HEK293 (cell line): ENCODE results near the gene PRODH2.

ENCODE experiments used
- CTCF ChIA-PET: fragments of 350-600 bp; formaldehyde crosslinking; extraction: SDS; loops from one replicate; lab custom pipeline; 2021; ENCODE audit warnings: antibody characterized with exemption; lab: Yijun Ruan, JAX
- POLR2A ChIA-PET: fragments of 300-600 bp; formaldehyde crosslinking; extraction: SDS; loops from one replicate; lab custom pipeline; 2020; ENCODE audit warnings: antibody characterized with exemption, inconsistent platforms; lab: Yijun Ruan, JAX
- H3K27ac ChIP-seq: fragments of 200-500 bp; sonication (Bioruptor generic); 2 replicates; pipeline ENCODE4 v1.5.1; 2014; ENCODE audit warnings: low read depth, low read length, control low read depth, inconsistent platforms; ENCODE audit errors: extremely low read depth
- H3K36me3 ChIP-seq, 2 experiments: fragments of 200-500 bp in 1 of 2; sonication (Bioruptor generic) in 1 of 2; 1 replicate in 1 of 2; 2 replicates in 1 of 2; pipeline ENCODE4 v1.5.1; 2014 to 2017; ENCODE audit warnings: inconsistent platforms in 2 of 2, low read length in 2 of 2; ENCODE audit not compliant: control insufficient read depth in 2 of 2, insufficient read depth in 1 of 2
- H3K4me1 ChIP-seq: fragments of 200-500 bp; sonication (Bioruptor generic); 2 replicates; pipeline ENCODE4 v1.5.1; 2014; ENCODE audit warnings: mild to moderate bottlenecking, low read length, inconsistent platforms; ENCODE audit not compliant: control insufficient read depth, insufficient read depth
- H3K4me3 ChIP-seq: 2 replicates; pipeline ENCODE4 v1.5.1; 2011; ENCODE audit warnings: low read depth, mild to moderate bottlenecking, control low read depth, low read length, moderate library complexity
- H3K9me3 ChIP-seq: fragments of 200-500 bp; sonication (Bioruptor generic); 2 replicates; pipeline ENCODE4 v1.5.1; 2014; ENCODE audit warnings: low read depth, low read length, inconsistent platforms; ENCODE audit not compliant: control insufficient read depth, insufficient read depth
- GLIS1 ChIP-seq: fragments of 450-650 bp; formaldehyde crosslinking; IDR thresholded peaks from 2 replicates; pipeline ENCODE4 v1.5.1; 2016; ENCODE audit warnings: missing biosample characterization, missing genetic modification characterization
- HOXA7 ChIP-seq: sonication (generic); formaldehyde crosslinking; IDR thresholded peaks from 2 replicates; pipeline ENCODE4 v1.8.1; 2022; ENCODE audit warnings: missing genetic modification reagents, borderline replicate concordance
- KLF1 ChIP-seq: fragments of 450-650 bp; formaldehyde crosslinking; IDR thresholded peaks from 2 replicates; pipeline ENCODE4 v1.5.1; 2016; ENCODE audit warnings: missing biosample characterization, missing genetic modification characterization
- KLF8 ChIP-seq: fragments of 450-650 bp; formaldehyde crosslinking; IDR thresholded peaks from 2 replicates; pipeline ENCODE4 v1.5.1; 2016; ENCODE audit warnings: missing biosample characterization, missing genetic modification characterization
- RBAK ChIP-seq: fragments of 450-650 bp; formaldehyde crosslinking; IDR thresholded peaks from 2 replicates; pipeline ENCODE4 v1.5.1; 2016; ENCODE audit warnings: missing biosample characterization, missing genetic modification characterization
- TRIM28 ChIP-seq: IDR thresholded peaks from 2 replicates; pipeline ENCODE4 v1.6.1; 2011; ENCODE audit warnings: low read length, control low read depth, borderline replicate concordance
- YY1 ChIP-seq: fragments of 450-650 bp; formaldehyde crosslinking; IDR thresholded peaks from 2 replicates; pipeline ENCODE4 v1.5.1; 2018; ENCODE audit warnings: missing biosample characterization, missing genetic modification characterization
- ZBTB17 ChIP-seq: fragments of 450-650 bp; formaldehyde crosslinking; IDR thresholded peaks from 2 replicates; pipeline ENCODE4 v1.5.1; 2016; ENCODE audit warnings: missing biosample characterization, missing genetic modification characterization
- ZIC2 ChIP-seq: fragments of 450-650 bp; formaldehyde crosslinking; IDR thresholded peaks from 2 replicates; pipeline ENCODE4 v1.5.1; 2016; ENCODE audit warnings: missing biosample characterization, missing genetic modification characterization
- ZNF112 ChIP-seq: fragments of 450-650 bp; formaldehyde crosslinking; IDR thresholded peaks from 2 replicates; pipeline ENCODE4 v1.5.0; 2017; ENCODE audit warnings: missing biosample characterization, missing genetic modification characterization
- ZNF140 ChIP-seq: fragments of 450-650 bp; formaldehyde crosslinking; IDR thresholded peaks from 2 replicates; pipeline ENCODE4 v1.5.1; 2016; ENCODE audit warnings: missing biosample characterization, missing genetic modification characterization
- ZNF155 ChIP-seq: fragments of 450-650 bp; formaldehyde crosslinking; IDR thresholded peaks from 2 replicates; pipeline ENCODE4 v1.5.1; 2016; ENCODE audit warnings: missing biosample characterization, missing genetic modification characterization
- ZNF214 ChIP-seq: fragments of 450-650 bp; formaldehyde crosslinking; IDR thresholded peaks from 2 replicates; pipeline ENCODE4 v1.5.1; 2017; ENCODE audit warnings: missing biosample characterization, mild to moderate bottlenecking, missing genetic modification characterization, borderline replicate concordance
- ZNF223 ChIP-seq: fragments of 450-650 bp; formaldehyde crosslinking; IDR thresholded peaks from 2 replicates; pipeline ENCODE4 v1.5.1; 2016; ENCODE audit warnings: missing biosample characterization, missing genetic modification characterization
- ZNF23 ChIP-seq: fragments of 450-650 bp; formaldehyde crosslinking; IDR thresholded peaks from 2 replicates; pipeline ENCODE4 v1.5.1; 2016; ENCODE audit warnings: missing biosample characterization, missing genetic modification characterization, borderline replicate concordance
- ZNF266 ChIP-seq: fragments of 450-650 bp; formaldehyde crosslinking; IDR thresholded peaks from 2 replicates; pipeline ENCODE4 v1.5.1; 2016; ENCODE audit warnings: missing biosample characterization, missing genetic modification characterization, low read depth
- ZNF660 ChIP-seq: fragments of 450-650 bp; IDR thresholded peaks from 2 replicates; pipeline ENCODE4 v1.5.1; 2018; ENCODE audit warnings: missing biosample characterization, mild to moderate bottlenecking, missing genetic modification characterization
- ZNF792 ChIP-seq: fragments of 450-650 bp; formaldehyde crosslinking; IDR thresholded peaks from 2 replicates; pipeline ENCODE4 v1.5.1; 2016; ENCODE audit warnings: missing biosample characterization, missing genetic modification characterization
- ZSCAN30 ChIP-seq: fragments of 450-650 bp; IDR thresholded peaks from 2 replicates; pipeline ENCODE4 v1.5.1; 2018; ENCODE audit warnings: missing biosample characterization, mild to moderate bottlenecking, missing genetic modification characterization, moderate library complexity
- ZXDB ChIP-seq: fragments of 450-650 bp; formaldehyde crosslinking; IDR thresholded peaks from 2 replicates; pipeline ENCODE4 v1.5.1; 2016; ENCODE audit warnings: missing biosample characterization, missing genetic modification characterization
- TF ChIP-seq, protein P1 (sequence below): fragments of 450-650 bp; formaldehyde crosslinking; IDR thresholded peaks from 2 replicates; pipeline ENCODE4 v1.5.1; 2016; ENCODE audit warnings: missing biosample characterization, missing genetic modification characterization
- TF ChIP-seq, protein P2 (sequence below): fragments of 450-650 bp; formaldehyde crosslinking; IDR thresholded peaks from 2 replicates; pipeline ENCODE4 v1.5.1; 2017; ENCODE audit warnings: missing biosample characterization, missing genetic modification characterization
- TF ChIP-seq, protein P3 (sequence below): fragments of 450-650 bp; formaldehyde crosslinking; IDR thresholded peaks from 2 replicates; pipeline ENCODE4 v1.5.1; 2016; ENCODE audit warnings: missing biosample characterization, missing genetic modification characterization, low read depth
- TF ChIP-seq, protein P4 (sequence below): fragments of 450-650 bp; formaldehyde crosslinking; IDR thresholded peaks from 2 replicates; pipeline ENCODE4 v1.5.1; 2016; ENCODE audit warnings: missing biosample characterization, missing genetic modification characterization
- TF ChIP-seq, protein P5 (sequence below): fragments of 450-650 bp; formaldehyde crosslinking; IDR thresholded peaks from 2 replicates; pipeline ENCODE4 v1.5.1; 2017; ENCODE audit warnings: missing biosample characterization, missing genetic modification characterization

PRODH2 gene

DNA sequence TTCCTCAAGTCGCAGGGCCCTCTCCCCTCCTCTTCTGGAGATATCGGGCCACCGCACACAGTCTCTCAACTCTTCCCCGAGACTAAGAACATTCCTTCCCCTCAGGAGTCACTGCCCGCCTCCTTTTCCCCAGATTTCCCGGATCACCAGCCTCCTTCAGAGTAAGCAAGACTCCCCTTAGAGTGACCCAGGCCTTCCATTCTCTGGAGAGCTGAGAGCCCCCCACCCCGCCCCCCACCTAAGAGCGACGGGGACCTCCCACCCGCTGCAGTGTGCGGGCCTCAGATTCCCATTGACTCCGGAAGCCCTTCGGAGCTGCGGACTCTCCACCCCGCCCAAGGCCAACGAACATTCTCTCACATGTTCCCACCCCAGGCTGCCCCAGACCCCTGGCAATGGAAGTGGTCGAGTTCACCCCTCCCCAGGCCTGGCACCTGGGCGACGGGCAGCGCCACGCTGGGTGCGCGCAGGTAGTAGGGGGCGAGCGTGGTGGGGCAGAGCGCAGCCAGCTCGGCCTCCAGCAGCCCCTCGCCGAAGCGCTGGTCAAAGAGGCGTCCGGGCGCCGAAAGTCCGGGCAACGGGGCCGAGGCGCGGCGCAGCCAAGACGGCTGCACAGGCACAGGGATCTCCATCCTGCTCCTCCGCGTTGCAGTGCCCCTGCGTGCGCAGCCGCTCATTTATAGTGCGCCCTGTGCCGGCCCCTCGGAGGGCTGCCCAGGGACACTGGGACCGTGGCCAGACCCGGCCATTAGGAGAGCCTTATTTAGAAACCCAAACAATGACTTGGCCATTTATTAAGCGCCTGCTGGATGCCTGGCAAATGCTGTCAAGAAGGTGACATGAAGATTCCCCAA lies 56.0 kb downstream of the PRODH2 start, which contains the start of gene HSPB6 (continued):
- TF ChIP-seq HOXA7 (CRISPR knock-in tag) (no peak), ZNF792 (tag by site-specific recombination) (peak; percentile 96), ZSCAN30 (tag by site-specific recombination) (no peak)

DNA sequence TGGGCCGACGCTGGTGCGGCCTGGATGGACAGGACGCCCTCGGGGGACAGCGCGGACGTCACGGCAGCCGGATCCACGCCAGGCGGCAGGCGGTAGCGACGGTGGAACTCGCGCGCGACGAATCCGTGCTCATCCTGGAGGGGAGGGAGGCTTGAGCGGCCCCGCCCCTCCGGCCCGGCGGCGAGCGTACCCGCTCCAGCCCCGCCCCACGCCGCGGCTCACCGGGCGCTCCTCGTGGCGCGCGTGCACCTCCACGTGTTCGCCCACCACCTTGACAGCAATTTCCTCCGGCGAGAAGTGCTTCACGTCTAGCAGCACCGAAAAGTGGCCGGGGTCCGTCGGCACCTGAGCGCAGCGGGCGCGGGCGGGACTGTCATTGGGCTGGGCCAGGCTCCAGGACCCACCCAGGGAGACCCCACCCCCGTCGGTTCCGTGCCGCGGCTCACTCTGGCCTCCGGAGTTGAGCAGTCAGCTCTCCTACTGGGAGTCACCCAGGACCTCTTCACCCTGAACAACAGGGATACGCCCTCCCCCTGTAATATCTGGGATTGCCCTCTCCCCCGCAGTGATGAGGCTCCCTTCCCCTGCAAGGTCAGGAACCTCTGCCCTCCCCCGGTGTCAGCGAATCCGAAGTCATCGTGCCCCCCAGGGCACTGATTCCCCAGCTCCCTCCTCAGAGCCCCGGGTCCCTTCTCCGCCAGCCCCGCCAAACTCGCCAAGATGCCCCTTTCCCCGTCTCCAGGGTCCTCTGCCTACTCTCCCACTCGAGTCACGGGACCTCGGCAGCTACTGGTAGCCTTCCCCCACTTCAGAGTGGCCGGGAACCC lies 56.9 kb downstream of the PRODH2 start:
- POLR2A ChIA-PET, result interaction anchor here (0.7 to 3.0 kb wide), 6 partner anchors 8 to 15 kb away, joined by 3 to 87 read pairs (median 6); partner anchors contain the start of genes IGFLR1, LIN37, PSENEN and U2AF1L4
- CTCF ChIA-PET, result interaction anchor here (1.3 to 1.4 kb wide), 2 partner anchors 10 to 61 kb away, joined by 3 to 5 read pairs; partner anchors contain the start of genes PSENEN and U2AF1L4
- Histone ChIP-seq H3K9me3 (no peaks in the 10 kb centered on the region), H3K4me3 (no peak overlapping the region), H3K36me3 (peaks cover 55 to 62% of the 10 kb centered on the region in 2 experiments), H3K27ac (peak overlapping the region; percentile 32; the same call in 1 of the 2 replicates), H3K4me1 (peaks cover 15% of the 10 kb centered on the region)
- TF ChIP-seq TRIM28, result no peak
- peak; percentile 63 for TF ChIP-seq ZIC2
- TF ChIP-seq, protein P1, sequence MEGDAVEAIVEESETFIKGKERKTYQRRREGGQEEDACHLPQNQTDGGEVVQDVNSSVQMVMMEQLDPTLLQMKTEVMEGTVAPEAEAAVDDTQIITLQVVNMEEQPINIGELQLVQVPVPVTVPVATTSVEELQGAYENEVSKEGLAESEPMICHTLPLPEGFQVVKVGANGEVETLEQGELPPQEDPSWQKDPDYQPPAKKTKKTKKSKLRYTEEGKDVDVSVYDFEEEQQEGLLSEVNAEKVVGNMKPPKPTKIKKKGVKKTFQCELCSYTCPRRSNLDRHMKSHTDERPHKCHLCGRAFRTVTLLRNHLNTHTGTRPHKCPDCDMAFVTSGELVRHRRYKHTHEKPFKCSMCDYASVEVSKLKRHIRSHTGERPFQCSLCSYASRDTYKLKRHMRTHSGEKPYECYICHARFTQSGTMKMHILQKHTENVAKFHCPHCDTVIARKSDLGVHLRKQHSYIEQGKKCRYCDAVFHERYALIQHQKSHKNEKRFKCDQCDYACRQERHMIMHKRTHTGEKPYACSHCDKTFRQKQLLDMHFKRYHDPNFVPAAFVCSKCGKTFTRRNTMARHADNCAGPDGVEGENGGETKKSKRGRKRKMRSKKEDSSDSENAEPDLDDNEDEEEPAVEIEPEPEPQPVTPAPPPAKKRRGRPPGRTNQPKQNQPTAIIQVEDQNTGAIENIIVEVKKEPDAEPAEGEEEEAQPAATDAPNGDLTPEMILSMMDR (tag by site-specific recombination), result no peak
- TF ChIP-seq, protein P2, sequence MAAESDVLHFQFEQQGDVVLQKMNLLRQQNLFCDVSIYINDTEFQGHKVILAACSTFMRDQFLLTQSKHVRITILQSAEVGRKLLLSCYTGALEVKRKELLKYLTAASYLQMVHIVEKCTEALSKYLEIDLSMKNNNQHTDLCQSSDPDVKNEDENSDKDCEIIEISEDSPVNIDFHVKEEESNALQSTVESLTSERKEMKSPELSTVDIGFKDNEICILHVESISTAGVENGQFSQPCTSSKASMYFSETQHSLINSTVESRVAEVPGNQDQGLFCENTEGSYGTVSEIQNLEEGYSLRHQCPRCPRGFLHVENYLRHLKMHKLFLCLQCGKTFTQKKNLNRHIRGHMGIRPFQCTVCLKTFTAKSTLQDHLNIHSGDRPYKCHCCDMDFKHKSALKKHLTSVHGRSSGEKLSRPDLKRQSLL, result no peak
- no peak for TF ChIP-seq ZNF112 (tag by site-specific recombination)
- no peak for TF ChIP-seq ZNF214 (tag by site-specific recombination)
- no peak for TF ChIP-seq ZNF155 (tag by site-specific recombination)
- no peak for TF ChIP-seq ZNF223 (tag by site-specific recombination)
- TF ChIP-seq KLF1 (tag by site-specific recombination), result peak; percentile 44
- TF ChIP-seq, protein P3, sequence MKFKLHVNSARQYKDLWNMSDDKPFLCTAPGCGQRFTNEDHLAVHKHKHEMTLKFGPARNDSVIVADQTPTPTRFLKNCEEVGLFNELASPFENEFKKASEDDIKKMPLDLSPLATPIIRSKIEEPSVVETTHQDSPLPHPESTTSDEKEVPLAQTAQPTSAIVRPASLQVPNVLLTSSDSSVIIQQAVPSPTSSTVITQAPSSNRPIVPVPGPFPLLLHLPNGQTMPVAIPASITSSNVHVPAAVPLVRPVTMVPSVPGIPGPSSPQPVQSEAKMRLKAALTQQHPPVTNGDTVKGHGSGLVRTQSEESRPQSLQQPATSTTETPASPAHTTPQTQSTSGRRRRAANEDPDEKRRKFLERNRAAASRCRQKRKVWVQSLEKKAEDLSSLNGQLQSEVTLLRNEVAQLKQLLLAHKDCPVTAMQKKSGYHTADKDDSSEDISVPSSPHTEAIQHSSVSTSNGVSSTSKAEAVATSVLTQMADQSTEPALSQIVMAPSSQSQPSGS, result no peak
- no peak for TF ChIP-seq RBAK
- TF ChIP-seq KLF8 (tag by site-specific recombination), result peak; percentile 29; the same call in 1 of the 2 replicates
- no peak for TF ChIP-seq ZNF23 (tag by site-specific recombination)
- TF ChIP-seq ZBTB17, result no peak
- TF ChIP-seq, protein P4, sequence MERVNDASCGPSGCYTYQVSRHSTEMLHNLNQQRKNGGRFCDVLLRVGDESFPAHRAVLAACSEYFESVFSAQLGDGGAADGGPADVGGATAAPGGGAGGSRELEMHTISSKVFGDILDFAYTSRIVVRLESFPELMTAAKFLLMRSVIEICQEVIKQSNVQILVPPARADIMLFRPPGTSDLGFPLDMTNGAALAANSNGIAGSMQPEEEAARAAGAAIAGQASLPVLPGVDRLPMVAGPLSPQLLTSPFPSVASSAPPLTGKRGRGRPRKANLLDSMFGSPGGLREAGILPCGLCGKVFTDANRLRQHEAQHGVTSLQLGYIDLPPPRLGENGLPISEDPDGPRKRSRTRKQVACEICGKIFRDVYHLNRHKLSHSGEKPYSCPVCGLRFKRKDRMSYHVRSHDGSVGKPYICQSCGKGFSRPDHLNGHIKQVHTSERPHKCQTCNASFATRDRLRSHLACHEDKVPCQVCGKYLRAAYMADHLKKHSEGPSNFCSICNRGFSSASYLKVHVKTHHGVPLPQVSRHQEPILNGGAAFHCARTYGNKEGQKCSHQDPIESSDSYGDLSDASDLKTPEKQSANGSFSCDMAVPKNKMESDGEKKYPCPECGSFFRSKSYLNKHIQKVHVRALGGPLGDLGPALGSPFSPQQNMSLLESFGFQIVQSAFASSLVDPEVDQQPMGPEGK, result 0 out of 2 replicates have a peak, but pooled peaks have one; percentile 29
- no peak for TF ChIP-seq ZNF266
- no peak for TF ChIP-seq ZXDB
- peak; percentile 62 for TF ChIP-seq GLIS1 (tag by site-specific recombination)
- TF ChIP-seq ZNF660, result no peak
- no peak for TF ChIP-seq YY1 (tag by site-specific recombination)
- no peak for TF ChIP-seq ZNF140
- TF ChIP-seq, protein P5, sequence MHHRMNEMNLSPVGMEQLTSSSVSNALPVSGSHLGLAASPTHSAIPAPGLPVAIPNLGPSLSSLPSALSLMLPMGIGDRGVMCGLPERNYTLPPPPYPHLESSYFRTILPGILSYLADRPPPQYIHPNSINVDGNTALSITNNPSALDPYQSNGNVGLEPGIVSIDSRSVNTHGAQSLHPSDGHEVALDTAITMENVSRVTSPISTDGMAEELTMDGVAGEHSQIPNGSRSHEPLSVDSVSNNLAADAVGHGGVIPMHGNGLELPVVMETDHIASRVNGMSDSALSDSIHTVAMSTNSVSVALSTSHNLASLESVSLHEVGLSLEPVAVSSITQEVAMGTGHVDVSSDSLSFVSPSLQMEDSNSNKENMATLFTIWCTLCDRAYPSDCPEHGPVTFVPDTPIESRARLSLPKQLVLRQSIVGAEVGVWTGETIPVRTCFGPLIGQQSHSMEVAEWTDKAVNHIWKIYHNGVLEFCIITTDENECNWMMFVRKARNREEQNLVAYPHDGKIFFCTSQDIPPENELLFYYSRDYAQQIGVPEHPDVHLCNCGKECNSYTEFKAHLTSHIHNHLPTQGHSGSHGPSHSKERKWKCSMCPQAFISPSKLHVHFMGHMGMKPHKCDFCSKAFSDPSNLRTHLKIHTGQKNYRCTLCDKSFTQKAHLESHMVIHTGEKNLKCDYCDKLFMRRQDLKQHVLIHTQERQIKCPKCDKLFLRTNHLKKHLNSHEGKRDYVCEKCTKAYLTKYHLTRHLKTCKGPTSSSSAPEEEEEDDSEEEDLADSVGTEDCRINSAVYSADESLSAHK (tag by site-specific recombination), result no peak
